ENCODE measurements around the gene HIF1A. TPM values are rescaled to one million over a fixed set of nuclear protein-coding genes. Genes with fewer than 3 reads are reported as not detected.

The HIF1A gene
- total and polyA plus RNA-seq, 12 donors, result 47.2 to 531 (median 331) TPM

DNA sequence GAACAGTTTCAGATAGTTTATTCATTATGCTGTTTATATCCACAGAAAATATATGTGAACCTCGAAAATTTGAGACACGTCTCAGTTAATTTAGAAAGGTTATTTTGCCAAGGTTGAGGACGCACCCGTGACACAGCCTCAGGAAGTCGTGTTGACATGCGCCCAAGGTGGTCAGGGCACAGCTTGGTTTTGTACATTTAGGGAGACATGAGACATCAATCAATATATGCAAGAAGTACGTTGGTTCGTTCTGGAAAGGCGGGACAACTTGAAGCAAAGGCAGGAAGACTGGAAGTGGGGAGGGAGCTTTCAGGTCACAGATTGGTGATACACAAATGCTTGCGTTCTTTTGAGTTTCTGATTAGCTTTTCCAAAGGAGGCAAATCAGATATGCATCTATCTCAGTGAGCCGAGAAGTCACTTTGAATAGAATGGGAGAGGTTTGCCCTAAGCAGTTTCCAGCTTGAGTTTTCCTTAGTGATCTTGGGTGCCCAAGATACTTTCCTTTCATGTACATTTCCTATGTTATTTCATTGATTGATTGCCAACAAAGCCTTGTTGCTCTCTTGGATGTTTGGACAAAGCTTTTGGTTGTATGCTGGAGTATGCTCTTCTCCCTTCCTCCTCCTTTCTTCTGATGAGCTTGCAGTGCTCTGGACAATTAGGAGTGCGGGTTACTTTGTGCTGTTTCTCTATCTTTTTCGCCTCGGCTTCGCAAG is 70.1 kb downstream of the HIF1A start:
- H3K27me3 ChIP-seq, result no peaks in the 10 kb centered on the region
- peak in 1 of 2 donors; percentile 4 for TF ChIP-seq POLR2A (IDR thresholded peaks at IDR 0.05)
- TF ChIP-seq, protein P1, sequence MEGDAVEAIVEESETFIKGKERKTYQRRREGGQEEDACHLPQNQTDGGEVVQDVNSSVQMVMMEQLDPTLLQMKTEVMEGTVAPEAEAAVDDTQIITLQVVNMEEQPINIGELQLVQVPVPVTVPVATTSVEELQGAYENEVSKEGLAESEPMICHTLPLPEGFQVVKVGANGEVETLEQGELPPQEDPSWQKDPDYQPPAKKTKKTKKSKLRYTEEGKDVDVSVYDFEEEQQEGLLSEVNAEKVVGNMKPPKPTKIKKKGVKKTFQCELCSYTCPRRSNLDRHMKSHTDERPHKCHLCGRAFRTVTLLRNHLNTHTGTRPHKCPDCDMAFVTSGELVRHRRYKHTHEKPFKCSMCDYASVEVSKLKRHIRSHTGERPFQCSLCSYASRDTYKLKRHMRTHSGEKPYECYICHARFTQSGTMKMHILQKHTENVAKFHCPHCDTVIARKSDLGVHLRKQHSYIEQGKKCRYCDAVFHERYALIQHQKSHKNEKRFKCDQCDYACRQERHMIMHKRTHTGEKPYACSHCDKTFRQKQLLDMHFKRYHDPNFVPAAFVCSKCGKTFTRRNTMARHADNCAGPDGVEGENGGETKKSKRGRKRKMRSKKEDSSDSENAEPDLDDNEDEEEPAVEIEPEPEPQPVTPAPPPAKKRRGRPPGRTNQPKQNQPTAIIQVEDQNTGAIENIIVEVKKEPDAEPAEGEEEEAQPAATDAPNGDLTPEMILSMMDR (IDR thresholded peaks at IDR 0.05), result no peak
- intact Hi-C loops (cut with DNase I), result no loop called here
- H3K4me1 ChIP-seq (replicated peaks in 1 of 2), result peaks cover 8 to 41% of the 10 kb centered on the region in 2 donors
- no peaks in the 10 kb centered on the region for H3K9me3 ChIP-seq (replicated peaks in 1 of 3)
- 45 to 56% (median 52%) methylated on average over 15 of the region's 15 CpGs for WGBS, 4 donors
- peak overlapping the region in 2 of 5 donors; percentile 14 to 47 for H3K27ac ChIP-seq
- peak in 3 of 7 donors; percentile 36 to 55 (median 51) for DNase-seq
- H3K4me3 ChIP-seq, result peak overlapping the region in 1 of 4 donors; percentile 30
- peaks cover 0 to 15% of the 10 kb centered on the region in 2 donors for H3K36me3 ChIP-seq (replicated peaks in 1 of 2)

DNA sequence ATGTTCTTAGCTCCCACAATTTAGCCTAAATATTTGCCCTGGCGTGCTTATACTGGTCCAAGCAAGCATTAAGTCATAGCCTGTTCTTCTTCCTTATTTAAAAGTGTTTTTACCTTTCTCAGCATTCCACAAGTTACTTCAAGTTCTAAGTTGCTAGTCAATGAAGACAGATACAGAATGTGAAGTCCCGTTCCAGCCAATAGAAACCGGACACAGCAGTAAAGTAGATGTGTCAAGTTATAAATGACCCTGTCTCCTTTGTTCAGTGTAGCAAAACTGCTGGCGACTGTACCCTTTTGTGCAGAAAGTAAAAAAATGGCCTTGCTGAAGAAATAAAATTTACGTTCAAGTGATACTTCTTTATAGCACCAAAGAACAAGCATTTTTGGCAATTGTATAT is 70.8 kb downstream of the HIF1A start:
- Histone ChIP-seq H3K36me3 (replicated peaks in 1 of 2) (peaks cover 0 to 21% of the 10 kb centered on the region in 2 donors), H3K4me1 (replicated peaks in 1 of 2) (peaks cover 8 to 41% of the 10 kb centered on the region in 2 donors), H3K4me3 (peak overlapping the region in 1 of 4 donors; percentile 30), H3K27ac (peak overlapping the region in 1 of 5 donors; percentile 14), H3K27me3 (no peaks in the 10 kb centered on the region), H3K9me3 (replicated peaks in 1 of 3) (no peaks in the 10 kb centered on the region)
- DNase-seq, result no peak
- TF ChIP-seq POLR2A (IDR thresholded peaks at IDR 0.05), result no peak
- TF ChIP-seq, protein P1 (IDR thresholded peaks at IDR 0.05), result no peak
- intact Hi-C loops (cut with DNase I), result no loop called here
- 47 to 58% (median 53%) methylated on average over 5 of the region's 5 CpGs for WGBS, 4 donors

DNA sequence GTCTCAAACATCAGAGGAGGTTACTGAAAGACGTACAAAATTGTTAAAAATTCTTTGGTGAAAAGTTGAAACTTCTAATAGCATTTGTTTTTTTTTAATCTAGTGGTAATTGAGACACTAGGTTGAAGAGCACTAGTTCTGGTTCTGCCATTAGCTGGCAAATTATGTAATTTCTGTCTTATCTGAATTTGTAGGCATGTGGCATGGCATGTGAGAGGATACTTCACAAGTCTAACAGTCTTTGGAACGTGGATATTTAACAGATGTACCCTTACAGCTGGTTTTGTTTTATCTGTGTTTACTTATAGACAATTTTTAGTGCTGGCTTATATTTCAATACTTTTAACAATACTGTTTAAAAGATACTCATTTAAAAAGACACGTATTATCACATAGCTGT is 72.9 kb downstream of the HIF1A start:
- TF ChIP-seq, protein P1 (IDR thresholded peaks at IDR 0.05), result no peak
- no peak for TF ChIP-seq POLR2A (IDR thresholded peaks at IDR 0.05)
- H3K4me1 ChIP-seq (replicated peaks in 1 of 2), result peaks cover 6 to 33% of the 10 kb centered on the region in 2 donors
- no peak overlapping the region for H3K27ac ChIP-seq
- H3K27me3 ChIP-seq, result no peaks in the 10 kb centered on the region
- WGBS, 4 donors, result 67 to 76% (median 71%) methylated on average over 3 of the region's 3 CpGs
- peaks cover 0 to 34% of the 10 kb centered on the region in 2 donors for H3K36me3 ChIP-seq (replicated peaks in 1 of 2)
- H3K9me3 ChIP-seq (replicated peaks in 1 of 3), result no peaks in the 10 kb centered on the region
- H3K4me3 ChIP-seq, result no peak overlapping the region
- intact Hi-C loops (cut with DNase I), result no loop called here
- DNase-seq, result no peak

DNA sequence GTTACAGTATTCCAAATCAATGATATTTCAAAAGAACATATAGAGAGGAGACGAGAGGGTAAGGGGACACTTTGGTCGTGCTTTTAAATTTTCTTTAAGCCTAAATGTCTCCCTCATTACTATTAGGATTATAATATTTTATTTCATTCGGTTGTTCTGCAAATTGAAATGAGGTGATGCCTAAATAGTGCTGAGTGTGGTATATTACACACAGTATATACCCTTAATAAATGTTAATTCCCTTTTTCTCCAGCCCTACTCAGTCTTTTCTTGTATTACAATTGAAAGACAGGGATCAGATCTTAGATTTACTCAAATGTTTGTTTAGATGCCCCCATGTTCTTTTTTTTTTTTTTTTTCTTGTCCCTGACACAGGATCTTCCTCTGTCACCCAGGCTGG is 74.6 kb downstream of the HIF1A start:
- no peak for DNase-seq
- peaks cover 0 to 42% of the 10 kb centered on the region in 2 donors for H3K36me3 ChIP-seq (replicated peaks in 1 of 2)
- TF ChIP-seq, protein P1 (IDR thresholded peaks at IDR 0.05), result no peak
- TF ChIP-seq POLR2A (IDR thresholded peaks at IDR 0.05), result no peak
- no peak overlapping the region for H3K27ac ChIP-seq
- no peaks in the 10 kb centered on the region for H3K9me3 ChIP-seq (replicated peaks in 1 of 3)
- H3K4me1 ChIP-seq (replicated peaks in 1 of 2), result peaks cover 0 to 16% of the 10 kb centered on the region in 2 donors
- H3K27me3 ChIP-seq, result no peaks in the 10 kb centered on the region
- intact Hi-C loops (cut with DNase I), result no loop called here
- WGBS, 4 donors, result 60 to 97% (median 92%) methylated on average over 3 of the region's 3 CpGs
- no peak overlapping the region for H3K4me3 ChIP-seq
